Hematopoietic multipotent progenitor cell treated with erythropoietin and hydrocortisone succinate and interleukin-3 and kit ligand, for 6 days (in vitro differentiated cells): ENCODE data around the gene ACTL10.
A peak's percentile ranks its signal among the peaks of the same experiment; 100 is the strongest.
"Not testable (repeated sequence)": the region's sequence is repeated elsewhere in the genome, so short reads cannot be mapped to it uniquely, and the experiment has no call there.

Experiments used
- DNase-seq: peaks from one replicate; pipeline ENCODE4 v3.0.0-alpha.2; 2015

ACTL10 gene

GRCh38 chr20:33700696-33701441, 34.1 kb downstream of the ACTL10 start:
- not testable (repeated sequence) for DNase-seq

GRCh38 chr20:33701629-33702450, 35.1 kb downstream of the ACTL10 start:
- DNase-seq = no peak

GRCh38 chr20:33702861-33703260, 36.1 kb downstream of the ACTL10 start:
- DNase-seq = no peak

DNA sequence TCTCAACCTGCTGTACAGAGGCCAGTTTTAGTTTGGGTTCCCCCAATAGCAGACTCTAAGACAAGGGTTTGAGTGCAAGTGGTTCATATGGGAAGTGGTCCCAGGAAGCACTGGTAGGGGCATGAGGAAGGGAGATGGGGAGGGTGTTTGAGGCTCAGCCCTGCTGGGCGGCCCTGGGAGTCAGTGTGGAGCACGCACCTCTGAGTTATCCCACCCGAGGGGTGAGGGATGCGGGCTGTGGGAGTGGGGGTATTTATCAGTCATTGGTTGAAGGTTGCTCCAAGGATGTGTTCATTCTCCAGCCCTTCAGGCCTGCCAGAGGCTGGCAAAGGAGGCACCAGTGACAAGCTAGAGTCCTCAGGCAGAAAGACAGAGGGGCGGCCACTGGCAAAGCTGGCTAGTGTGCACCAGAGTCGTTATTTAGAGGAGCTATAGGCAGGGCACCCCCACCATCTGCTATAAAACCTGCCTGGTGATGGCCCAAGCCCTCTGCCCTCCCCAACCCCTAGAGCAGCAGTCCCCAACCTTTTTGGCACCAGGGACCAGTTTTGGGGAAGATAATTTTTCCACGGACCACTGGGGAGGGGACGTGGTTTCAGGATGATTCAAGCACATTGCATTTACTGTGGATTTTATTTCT, 36.9 kb downstream of the ACTL10 start:
- DNase-seq = no peak

GRCh38 chr20:33704197-33704924, 37.6 kb downstream of the ACTL10 start:
- DNase-seq = no peak

- DNase-seq = no peak
These were observed 40.9 kb downstream of the ACTL10 start for GRCh38 chr20:33707668-33708067.

DNA sequence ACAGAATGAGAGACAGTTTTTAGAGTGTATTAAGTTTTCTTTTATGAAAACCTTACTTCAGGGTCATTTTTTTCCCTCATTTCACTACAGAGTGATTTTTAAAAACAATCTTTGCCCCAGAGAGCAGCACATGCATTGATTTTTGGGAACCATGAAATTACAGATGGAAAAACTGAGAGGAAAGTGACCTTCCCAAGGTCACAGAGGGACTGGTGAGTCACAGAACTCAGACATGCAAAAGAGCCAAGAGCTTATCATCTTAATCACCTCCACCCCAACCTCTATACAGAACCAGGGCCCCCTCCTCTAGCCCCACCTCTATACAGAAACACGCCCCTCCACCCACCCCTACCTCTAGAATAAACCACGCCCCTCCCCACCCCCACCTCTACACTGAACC, 42.7 kb downstream of the ACTL10 start:
- DNase-seq = peak; percentile 72

DNA sequence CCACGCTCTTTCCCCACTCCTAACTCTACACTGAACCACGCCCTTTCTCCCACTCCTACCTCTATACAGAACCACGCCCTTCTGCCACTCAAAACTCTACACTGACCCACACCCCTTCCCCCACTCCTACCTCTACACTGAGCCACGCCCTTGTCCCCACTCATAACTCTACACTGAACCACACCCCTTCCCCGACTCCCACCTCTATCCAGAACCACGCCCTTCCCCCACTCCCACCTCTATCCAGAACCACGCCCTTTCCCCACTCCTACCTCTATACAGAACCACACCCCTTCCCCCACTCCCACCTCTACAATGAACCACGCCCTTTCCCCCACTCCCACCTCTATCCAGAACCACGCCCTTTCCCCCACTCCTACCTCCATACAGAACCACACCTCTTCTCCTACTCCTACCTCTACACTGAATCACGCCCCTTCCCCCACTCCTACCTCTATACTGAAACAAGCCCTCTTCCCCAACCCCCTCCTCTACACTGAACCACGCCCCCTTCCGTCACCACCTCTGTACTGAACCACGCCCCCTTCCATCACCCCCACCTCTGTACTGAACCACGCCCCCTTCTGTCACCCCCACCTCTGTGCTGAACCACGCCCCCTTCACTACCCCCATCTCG, 43.3 kb downstream of the ACTL10 start:
- DNase-seq = peak; percentile 61

GRCh38 chr20:33710681-33711445, 44.1 kb downstream of the ACTL10 start:
- DNase-seq = no peak

- DNase-seq = no peak
These were observed 44.6 kb downstream of the ACTL10 start for GRCh38 chr20:33711446-33711738.

- DNase-seq = no peak
These were observed 47.2 kb downstream of the ACTL10 start for GRCh38 chr20:33713865-33714367.

DNA sequence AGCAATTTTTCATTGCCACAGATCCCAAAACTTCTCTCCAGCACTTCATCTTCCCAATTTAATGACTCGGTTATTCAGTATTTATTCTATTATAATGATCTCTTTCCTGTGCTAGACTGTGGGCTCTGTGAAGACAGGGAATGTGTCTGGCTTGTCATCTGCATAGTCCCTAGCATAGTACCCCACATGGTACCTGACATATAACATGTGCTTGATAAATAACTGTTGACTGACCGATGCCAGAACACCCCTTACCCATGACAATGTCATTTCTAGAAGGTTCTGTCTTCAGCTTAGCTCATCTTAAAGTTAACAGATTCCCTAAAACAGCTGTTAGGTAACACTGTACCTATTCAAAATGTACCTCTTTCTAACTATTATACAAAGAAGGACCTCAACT, 49.8 kb downstream of the ACTL10 start:
- DNase-seq = no peak
